ENCODE data around the gene PFN1.

PFN1 gene

GRCh38 chr17:4896332-4897197, 51.8 kb downstream of the PFN1 start:
- DNase-seq (ENCODE audit: low spot score): no peak

DNA sequence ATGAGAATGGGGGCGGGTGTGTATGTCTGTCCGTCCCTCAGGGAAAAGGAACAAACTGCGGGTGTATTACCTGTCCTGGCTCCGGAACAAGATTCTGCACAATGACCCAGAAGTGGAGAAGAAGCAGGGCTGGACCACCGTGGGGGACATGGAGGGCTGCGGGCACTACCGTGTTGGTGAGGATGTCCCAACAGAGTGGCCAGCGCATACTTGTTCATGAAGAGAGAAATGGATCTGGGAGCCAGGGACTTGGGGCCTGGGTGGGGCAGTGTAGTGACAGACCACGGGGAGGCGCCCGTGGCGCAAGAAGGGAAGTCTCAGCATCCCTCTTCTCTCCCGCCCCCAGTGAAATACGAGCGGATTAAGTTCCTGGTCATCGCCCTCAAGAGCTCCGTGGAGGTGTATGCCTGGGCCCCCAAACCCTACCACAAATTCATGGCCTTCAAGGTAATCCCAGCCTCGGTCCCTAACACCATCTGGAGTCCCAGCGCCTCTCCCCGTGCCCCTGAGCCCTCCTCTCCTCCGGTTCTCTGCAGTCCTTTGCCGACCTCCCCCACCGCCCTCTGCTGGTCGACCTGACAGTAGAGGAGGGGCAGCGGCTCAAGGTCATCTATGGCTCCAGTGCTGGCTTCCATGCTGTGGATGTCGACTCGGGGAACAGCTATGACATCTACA, 52.5 kb downstream of the PFN1 start:
- DNase-seq (ENCODE audit: low spot score): peak; percentile 54
